ENCODE measurements around the gene KIRREL3.

- TF ChIP-seq CTCF (conservative IDR thresholded peaks at IDR 0.05; ENCODE audit: low read depth, low read length) (no peak), EZH2phosphoT487 (IDR thresholded peaks at IDR 0.05; ENCODE audit: borderline replicate concordance, low read length) (no peak)
Measured at GRCh38 chr11:126698576-126698975, 302.0 kb downstream of the KIRREL3 start.

Measured in PC-3 (cell line).